Measurements from ENCODE around the gene PUS10.
A peak's percentile ranks its signal among the peaks of the same experiment; 100 is the strongest.

Gene PUS10

DNA sequence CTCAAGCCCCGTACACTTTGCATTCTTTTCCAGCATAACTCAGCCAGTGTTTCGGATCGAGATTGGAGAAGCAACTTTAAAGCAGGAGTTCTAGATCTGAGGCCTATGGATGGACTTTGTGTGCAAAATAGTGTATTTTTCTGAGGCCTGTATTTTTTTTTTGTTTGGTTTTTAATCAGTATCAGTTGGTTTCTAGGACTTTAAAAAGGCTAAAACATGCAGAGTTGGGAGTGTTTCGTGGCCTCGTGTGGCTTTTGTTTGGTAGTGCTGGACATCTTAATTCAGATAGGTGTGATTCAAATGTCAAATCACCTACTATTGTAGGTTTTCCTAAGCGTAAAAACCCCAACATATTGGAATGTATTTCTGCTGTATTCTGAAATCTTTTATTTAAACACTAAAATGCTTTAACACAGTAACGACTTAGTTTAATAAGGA lies 282 bp upstream of the PUS10 start:
- no peak for DNase-seq (ENCODE audit: low spot score)
- Histone ChIP-seq H3K9me3 (replicated peaks in 1 of 2; ENCODE audit: control insufficient read depth in 2 of 2, insufficient read depth in 1 of 2, low read depth in 1 of 2, low read length in 2 of 2) (peaks cover 0 to 8% of the 10 kb centered on the region in 2 donors), H3K27me3 (ENCODE audit: control insufficient read depth in 3 of 3, insufficient read depth in 3 of 3, low read depth in 1 of 3, low read length in 3 of 3) (no peaks in the 10 kb centered on the region), H2BK5ac (ENCODE audit: low read length) (peak overlapping the region; percentile 99), H3K36me3 (replicated peaks in 1 of 2; ENCODE audit: control insufficient read depth in 2 of 2, insufficient read depth in 2 of 2, low read length in 2 of 2) (peaks cover 4 to 30% of the 10 kb centered on the region in 2 donors), H3K4me2 (ENCODE audit: insufficient read depth, low read length, poor library complexity, severe bottlenecking) (peak overlapping the region; percentile 94), H3K23ac (ENCODE audit: low read depth, low read length, poor library complexity) (no peak overlapping the region), H3K18ac (ENCODE audit: low read length) (no peak overlapping the region), H4K8ac (ENCODE audit: low read depth, low read length) (no peak overlapping the region), H3K4ac (ENCODE audit: low read length) (no peak overlapping the region), H3K27ac (replicated peaks; ENCODE audit: low read length) (peak overlapping the region; percentile 95), H3K4me3 (ENCODE audit: low read length in 2 of 2) (peak overlapping the region; percentile 80 to 90), H2BK15ac (ENCODE audit: low read length) (no peak overlapping the region), H2AFZ (ENCODE audit: low read length) (peak overlapping the region; percentile 89), H4K91ac (ENCODE audit: low read depth, low read length, poor library complexity) (no peak overlapping the region), H2BK12ac (ENCODE audit: low read length) (no peak overlapping the region), H3K79me1 (ENCODE audit: low read depth, low read length) (peaks cover 6% of the 10 kb centered on the region), H3K9ac (ENCODE audit: low read depth, low read length, poor library complexity) (peak overlapping the region; percentile 78), H2BK120ac (ENCODE audit: low read depth, low read length) (no peak overlapping the region), H3K14ac (ENCODE audit: low read length) (no peak overlapping the region), H2AK5ac (ENCODE audit: low read depth, low read length) (no peak overlapping the region), H3K4me1 (ENCODE audit: control insufficient read depth in 2 of 2, insufficient read depth in 1 of 2, low read depth in 1 of 2, low read length in 2 of 2) (peaks cover 0 to 2% of the 10 kb centered on the region in 2 donors)
- no CpG with 5 or more reads among the region's 7 CpGs for WGBS, 2 donors (ENCODE audit: extremely low coverage in 2 of 2, insufficient read length in 2 of 2, insufficient replicate concordance in 1 of 2)

DNA sequence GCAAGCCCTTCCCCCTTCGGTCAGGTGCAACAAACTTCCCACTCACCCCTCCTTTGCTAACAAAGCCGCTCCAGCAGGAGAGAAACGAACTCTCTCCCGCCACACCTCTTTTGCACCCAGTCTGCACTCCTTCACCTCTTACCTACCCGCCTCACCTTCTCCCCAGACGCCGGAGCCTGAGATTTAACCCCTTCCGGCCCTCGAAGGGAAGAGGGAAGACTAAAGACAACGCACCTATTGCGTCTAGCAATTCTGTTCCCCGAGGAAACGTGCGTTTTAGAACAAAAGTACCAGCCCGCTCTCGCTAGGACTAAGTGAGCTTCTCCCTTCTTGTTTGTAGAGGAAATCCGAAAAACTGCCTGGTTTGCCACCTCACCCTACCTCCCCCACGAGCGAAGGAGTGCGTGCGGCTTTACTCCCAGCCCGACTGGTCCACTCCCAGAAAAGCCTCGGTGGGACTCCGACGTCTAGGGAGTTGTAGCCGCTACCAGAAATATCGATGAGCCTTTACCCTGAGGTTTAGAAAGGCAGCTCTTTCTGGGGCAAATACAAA lies 976 bp downstream of the PUS10 start:
- H2BK5ac ChIP-seq (ENCODE audit: low read length), result peak overlapping the region; percentile 99
- no CpG with 5 or more reads among the region's 27 CpGs for WGBS, 2 donors (ENCODE audit: extremely low coverage in 2 of 2, insufficient read length in 2 of 2, insufficient replicate concordance in 1 of 2)
- peaks cover 4 to 18% of the 10 kb centered on the region in 2 donors for H3K36me3 ChIP-seq (replicated peaks in 1 of 2; ENCODE audit: control insufficient read depth in 2 of 2, insufficient read depth in 2 of 2, low read length in 2 of 2)
- no peak for DNase-seq (ENCODE audit: low spot score)
- H2AFZ ChIP-seq (ENCODE audit: low read length), result peak overlapping the region; percentile 89
- H3K14ac ChIP-seq (ENCODE audit: low read length), result peak overlapping the region; percentile 31
- H3K4ac ChIP-seq (ENCODE audit: low read length), result no peak overlapping the region
- peak overlapping the region; percentile 95 for H3K27ac ChIP-seq (replicated peaks; ENCODE audit: low read length)
- peaks cover 6% of the 10 kb centered on the region for H3K79me1 ChIP-seq (ENCODE audit: low read depth, low read length)
- H2BK12ac ChIP-seq (ENCODE audit: low read length), result no peak overlapping the region
- peak overlapping the region; percentile 85 for H3K18ac ChIP-seq (ENCODE audit: low read length)
- no peak overlapping the region for H4K8ac ChIP-seq (ENCODE audit: low read depth, low read length)
- no peak overlapping the region for H4K91ac ChIP-seq (ENCODE audit: low read depth, low read length, poor library complexity)
- H3K27me3 ChIP-seq (ENCODE audit: control insufficient read depth in 3 of 3, insufficient read depth in 3 of 3, low read depth in 1 of 3, low read length in 3 of 3), result no peaks in the 10 kb centered on the region
- H2BK120ac ChIP-seq (ENCODE audit: low read depth, low read length), result no peak overlapping the region
- H2AK5ac ChIP-seq (ENCODE audit: low read depth, low read length), result no peak overlapping the region
- H2BK15ac ChIP-seq (ENCODE audit: low read length), result no peak overlapping the region
- peak overlapping the region; percentile 94 for H3K4me2 ChIP-seq (ENCODE audit: insufficient read depth, low read length, poor library complexity, severe bottlenecking)
- peaks cover 0 to 2% of the 10 kb centered on the region in 2 donors for H3K4me1 ChIP-seq (ENCODE audit: control insufficient read depth in 2 of 2, insufficient read depth in 1 of 2, low read depth in 1 of 2, low read length in 2 of 2)
- H3K23ac ChIP-seq (ENCODE audit: low read depth, low read length, poor library complexity), result peak overlapping the region; percentile 81
- peaks cover 0 to under 1% of the 10 kb centered on the region in 2 donors for H3K9me3 ChIP-seq (replicated peaks in 1 of 2; ENCODE audit: control insufficient read depth in 2 of 2, insufficient read depth in 1 of 2, low read depth in 1 of 2, low read length in 2 of 2)
- peak overlapping the region; percentile 80 to 90 for H3K4me3 ChIP-seq (ENCODE audit: low read length in 2 of 2)
- peak overlapping the region; percentile 78 for H3K9ac ChIP-seq (ENCODE audit: low read depth, low read length, poor library complexity)

DNA sequence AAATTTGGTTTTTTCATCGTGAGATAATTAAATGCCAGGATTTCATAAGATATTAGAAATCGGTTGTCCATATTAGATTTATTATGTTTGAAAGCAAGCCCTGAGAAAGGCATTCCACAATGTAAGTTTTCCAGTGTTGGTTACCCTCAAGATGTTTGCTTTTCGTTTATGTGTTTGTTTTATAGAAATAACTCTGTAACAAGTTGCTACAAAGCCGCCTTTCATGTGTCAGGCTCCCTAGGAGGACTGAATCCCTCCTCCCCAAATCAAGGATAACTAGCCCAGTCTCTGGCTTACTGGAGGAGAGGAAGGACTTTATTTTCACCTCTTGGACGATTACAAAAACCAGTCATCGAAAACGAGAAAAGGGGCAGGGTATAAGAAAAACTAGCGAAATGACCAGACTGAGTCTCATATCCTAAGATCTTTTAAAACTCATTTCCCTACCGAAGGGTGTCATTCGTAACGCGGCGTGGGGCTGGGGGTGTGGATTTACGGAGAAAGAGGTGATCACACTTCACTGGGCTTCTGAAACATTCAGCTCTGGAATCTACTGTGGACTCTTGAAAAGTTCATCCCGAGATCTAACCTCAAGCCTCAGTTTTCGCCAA lies 1.6 kb downstream of the PUS10 start:
- Histone ChIP-seq H3K4me1 (ENCODE audit: control insufficient read depth in 2 of 2, insufficient read depth in 1 of 2, low read depth in 1 of 2, low read length in 2 of 2) (peaks cover 0 to 2% of the 10 kb centered on the region in 2 donors), H3K4ac (ENCODE audit: low read length) (no peak overlapping the region), H2AFZ (ENCODE audit: low read length) (peak overlapping the region; percentile 89), H2BK5ac (ENCODE audit: low read length) (no peak overlapping the region), H3K4me2 (ENCODE audit: insufficient read depth, low read length, poor library complexity, severe bottlenecking) (peak overlapping the region; percentile 94), H2BK120ac (ENCODE audit: low read depth, low read length) (no peak overlapping the region), H3K23ac (ENCODE audit: low read depth, low read length, poor library complexity) (peak overlapping the region; percentile 81), H3K9ac (ENCODE audit: low read depth, low read length, poor library complexity) (peak overlapping the region; percentile 74), H2AK5ac (ENCODE audit: low read depth, low read length) (no peak overlapping the region), H3K27me3 (ENCODE audit: control insufficient read depth in 3 of 3, insufficient read depth in 3 of 3, low read depth in 1 of 3, low read length in 3 of 3) (no peaks in the 10 kb centered on the region), H3K27ac (replicated peaks; ENCODE audit: low read length) (peak overlapping the region; percentile 95), H4K8ac (ENCODE audit: low read depth, low read length) (no peak overlapping the region), H3K14ac (ENCODE audit: low read length) (peak overlapping the region; percentile 31), H3K36me3 (replicated peaks in 1 of 2; ENCODE audit: control insufficient read depth in 2 of 2, insufficient read depth in 2 of 2, low read length in 2 of 2) (peaks cover 4 to 13% of the 10 kb centered on the region in 2 donors), H3K18ac (ENCODE audit: low read length) (peak overlapping the region; percentile 85), H4K91ac (ENCODE audit: low read depth, low read length, poor library complexity) (no peak overlapping the region), H2BK12ac (ENCODE audit: low read length) (no peak overlapping the region), H3K9me3 (replicated peaks in 1 of 2; ENCODE audit: control insufficient read depth in 2 of 2, insufficient read depth in 1 of 2, low read depth in 1 of 2, low read length in 2 of 2) (no peaks in the 10 kb centered on the region), H2BK15ac (ENCODE audit: low read length) (no peak overlapping the region), H3K4me3 (ENCODE audit: low read length in 2 of 2) (peak overlapping the region; percentile 80 to 90), H3K79me1 (ENCODE audit: low read depth, low read length) (peaks cover 6% of the 10 kb centered on the region)
- no peak for DNase-seq (ENCODE audit: low spot score)
- no CpG with 5 or more reads among the region's 16 CpGs for WGBS, 2 donors (ENCODE audit: extremely low coverage in 2 of 2, insufficient read length in 2 of 2, insufficient replicate concordance in 1 of 2)

DNA sequence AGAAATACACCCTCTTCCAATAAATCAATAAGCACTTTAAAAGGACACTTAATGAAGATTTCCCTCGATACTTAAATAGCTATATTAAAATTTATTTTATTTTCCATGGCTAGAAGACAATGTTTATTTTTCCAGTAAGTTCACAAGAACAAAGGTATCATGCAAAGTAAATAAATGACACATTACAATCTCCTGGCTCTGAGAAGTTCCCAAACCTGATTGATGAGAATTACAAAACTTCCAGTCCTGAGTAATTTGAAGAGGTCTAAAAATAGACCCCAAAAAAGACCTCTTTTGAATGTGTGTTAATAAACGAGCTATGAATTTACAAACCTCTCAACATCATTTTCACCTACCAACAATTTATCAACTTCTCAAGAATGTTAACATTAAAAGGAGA lies 2.1 kb downstream of the PUS10 start:
- H3K4ac ChIP-seq (ENCODE audit: low read length), result no peak overlapping the region
- H3K27ac ChIP-seq (replicated peaks; ENCODE audit: low read length), result no peak overlapping the region
- no peaks in the 10 kb centered on the region for H3K27me3 ChIP-seq (ENCODE audit: control insufficient read depth in 3 of 3, insufficient read depth in 3 of 3, low read depth in 1 of 3, low read length in 3 of 3)
- peaks cover under 1 to 8% of the 10 kb centered on the region in 2 donors for H3K36me3 ChIP-seq (replicated peaks in 1 of 2; ENCODE audit: control insufficient read depth in 2 of 2, insufficient read depth in 2 of 2, low read length in 2 of 2)
- H4K8ac ChIP-seq (ENCODE audit: low read depth, low read length), result no peak overlapping the region
- H3K79me1 ChIP-seq (ENCODE audit: low read depth, low read length), result peaks cover 2% of the 10 kb centered on the region
- no peak overlapping the region for H3K4me2 ChIP-seq (ENCODE audit: insufficient read depth, low read length, poor library complexity, severe bottlenecking)
- no peak overlapping the region for H2BK15ac ChIP-seq (ENCODE audit: low read length)
- H3K4me1 ChIP-seq (ENCODE audit: control insufficient read depth in 2 of 2, insufficient read depth in 1 of 2, low read depth in 1 of 2, low read length in 2 of 2), result peaks cover 0 to 2% of the 10 kb centered on the region in 2 donors
- peak overlapping the region in 1 of 2 donors; percentile 80 for H3K4me3 ChIP-seq (ENCODE audit: low read length in 2 of 2)
- WGBS, 2 donors (ENCODE audit: extremely low coverage in 2 of 2, insufficient read length in 2 of 2, insufficient replicate concordance in 1 of 2), result no CpG with 5 or more reads among the region's 2 CpGs
- no peak overlapping the region for H3K14ac ChIP-seq (ENCODE audit: low read length)
- no peak overlapping the region for H4K91ac ChIP-seq (ENCODE audit: low read depth, low read length, poor library complexity)
- no peak overlapping the region for H3K23ac ChIP-seq (ENCODE audit: low read depth, low read length, poor library complexity)
- no peak overlapping the region for H2BK120ac ChIP-seq (ENCODE audit: low read depth, low read length)
- no peak overlapping the region for H2BK5ac ChIP-seq (ENCODE audit: low read length)
- H3K9ac ChIP-seq (ENCODE audit: low read depth, low read length, poor library complexity), result no peak overlapping the region
- no peaks in the 10 kb centered on the region for H3K9me3 ChIP-seq (replicated peaks in 1 of 2; ENCODE audit: control insufficient read depth in 2 of 2, insufficient read depth in 1 of 2, low read depth in 1 of 2, low read length in 2 of 2)
- H2AFZ ChIP-seq (ENCODE audit: low read length), result no peak overlapping the region
- H2BK12ac ChIP-seq (ENCODE audit: low read length), result no peak overlapping the region
- H3K18ac ChIP-seq (ENCODE audit: low read length), result no peak overlapping the region
- no peak for DNase-seq (ENCODE audit: low spot score)
- H2AK5ac ChIP-seq (ENCODE audit: low read depth, low read length), result no peak overlapping the region

Data from neuronal stem cell (in vitro differentiated cells).